Peyer's patch (tissue), 4 donors: ENCODE results near the gene DRAM1. TPM values are rescaled to one million over a fixed set of nuclear protein-coding genes. Genes with fewer than 3 reads are reported as not detected.

Experiments
- DNase-seq, 3 donors: peaks; one replicate each; pipeline ENCODE4 v3.0.0-alpha.2; 2017 to 2019
- H3K27ac ChIP-seq, 4 donors: fragments of 200-600 bp; sonication (generic); one replicate each; pipeline ENCODE4 v1.5.1; 2016 to 2019
- H3K27me3 ChIP-seq, 2 donors: fragments of 200-600 bp; sonication (generic); one replicate each; pipeline ENCODE4 v1.5.1; 2019
- H3K36me3 ChIP-seq, 3 donors: fragments of 200-600 bp; sonication (generic); one replicate each; pipeline ENCODE4 v1.5.1; 2016 to 2019
- H3K4me1 ChIP-seq, 4 donors: fragments of 200-600 bp; sonication (generic); one replicate each; pipeline ENCODE4 v1.5.1; 2016 to 2019
- H3K4me3 ChIP-seq, 4 donors: fragments of 200-600 bp; sonication (generic); 1 replicate in 3 of 4; 2 replicates in 1 of 4; pipeline ENCODE4 v1.5.1; 2016 to 2019; ENCODE audit warnings: mild to moderate bottlenecking in 1 of 4
- H3K9me3 ChIP-seq, 4 donors: fragments of 200-600 bp; sonication (generic); one replicate each; pipeline ENCODE4 v1.5.1; 2016 to 2019; ENCODE audit warnings: mild to moderate bottlenecking in 1 of 4
- POLR2A ChIP-seq, 2 donors: fragments of 450-650 bp; IDR thresholded peaks; one replicate each; pipeline ENCODE4 v1.5.1; 2017; ENCODE audit warnings: antibody characterized with exemption in 2 of 2, mild to moderate bottlenecking in 2 of 2, moderate library complexity in 2 of 2
- total RNA-seq, 4 donors: library from RNA; depleted of rRNA; stranded (reverse); fragments of >200 nt; gene quantifications; one replicate each; pipeline ENCODE4 v1.1.0, GENCODE V29; 2016
- TF ChIP-seq, protein P1 (sequence below), 6 experiments: fragments of 450-650 bp in 4 of 6; fragments of 200-600 bp in 2 of 6; sonication (generic) in 1 of 6; IDR thresholded peaks; one replicate each; pipeline ENCODE4 v1.5.1; 2017 to 2019; ENCODE audit warnings: antibody characterized with exemption in 6 of 6, mild to moderate bottlenecking in 3 of 6, moderate library complexity in 1 of 6

The DRAM1 gene, protein sequence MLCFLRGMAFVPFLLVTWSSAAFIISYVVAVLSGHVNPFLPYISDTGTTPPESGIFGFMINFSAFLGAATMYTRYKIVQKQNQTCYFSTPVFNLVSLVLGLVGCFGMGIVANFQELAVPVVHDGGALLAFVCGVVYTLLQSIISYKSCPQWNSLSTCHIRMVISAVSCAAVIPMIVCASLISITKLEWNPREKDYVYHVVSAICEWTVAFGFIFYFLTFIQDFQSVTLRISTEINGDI
- 1 to 10 TPM; 3.2 to 7.4 (median 5.7) TPM for total RNA-seq

DNA sequence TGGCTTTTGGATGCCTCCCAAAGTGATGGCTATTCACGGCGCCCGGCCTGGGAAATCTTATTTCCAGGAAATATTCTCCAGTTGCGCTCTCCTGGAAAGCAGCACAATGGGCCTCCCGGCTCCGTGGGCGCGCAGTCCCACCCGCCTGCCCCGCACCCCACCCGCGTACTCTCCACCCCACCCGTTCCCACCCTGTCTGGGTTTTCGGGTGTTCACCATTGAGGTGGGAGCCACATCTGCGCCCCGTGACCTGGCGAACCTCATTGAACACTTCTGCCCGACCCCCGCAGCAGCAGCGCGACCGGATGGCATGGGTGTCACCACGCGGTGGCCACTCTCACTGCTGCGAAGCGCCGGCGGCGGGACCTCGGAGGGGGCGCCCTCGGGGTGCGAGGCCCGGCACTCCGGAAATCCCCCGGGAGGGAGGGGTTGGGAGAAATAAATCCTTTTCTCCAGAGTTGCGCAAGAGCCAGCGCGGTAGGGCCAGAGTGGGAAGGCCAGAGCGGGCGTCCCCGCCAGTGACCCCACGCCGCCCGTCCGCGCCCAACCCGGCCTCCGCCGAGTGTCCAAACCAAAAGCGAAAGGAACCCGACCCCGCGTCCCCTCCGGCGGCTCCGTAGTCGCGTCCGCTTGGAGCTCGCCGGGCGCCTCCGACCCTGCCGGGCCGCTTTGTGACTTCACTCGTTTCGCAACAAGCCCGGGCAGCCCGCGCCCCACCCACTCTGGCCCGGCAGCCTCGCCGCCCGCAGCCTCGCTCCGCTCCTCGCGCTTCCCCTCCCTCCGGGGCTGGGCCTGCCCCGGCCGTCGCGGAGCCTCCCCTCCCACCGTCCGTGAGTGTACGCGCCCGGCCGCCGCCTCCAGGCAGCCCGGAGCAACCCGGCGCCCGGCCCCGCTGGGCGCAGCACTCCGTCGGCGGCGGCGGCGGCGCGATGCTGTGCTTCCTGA, at the start of gene DRAM1:
Gene DRAM1 (plus strand): TSS at position 720 of the 945 bp plus-strand sequence. CDS start 210 bp downstream, at position 930.
- Histone ChIP-seq H3K27ac (peak within 1 kb of the TSS; percentile 84 to 94 (median 92)), H3K4me3 (peak within 1 kb of the TSS; percentile 65 to 87 (median 76)), H3K4me1 (peaks cover 0 to 6% (median 0%) of the 10 kb centered on the region in 4 donors), H3K27me3 (no peaks in the 10 kb centered on the region), H3K36me3 (no peaks in the 10 kb centered on the region), H3K9me3 (no peaks in the 10 kb centered on the region)
- TF ChIP-seq, protein P1, sequence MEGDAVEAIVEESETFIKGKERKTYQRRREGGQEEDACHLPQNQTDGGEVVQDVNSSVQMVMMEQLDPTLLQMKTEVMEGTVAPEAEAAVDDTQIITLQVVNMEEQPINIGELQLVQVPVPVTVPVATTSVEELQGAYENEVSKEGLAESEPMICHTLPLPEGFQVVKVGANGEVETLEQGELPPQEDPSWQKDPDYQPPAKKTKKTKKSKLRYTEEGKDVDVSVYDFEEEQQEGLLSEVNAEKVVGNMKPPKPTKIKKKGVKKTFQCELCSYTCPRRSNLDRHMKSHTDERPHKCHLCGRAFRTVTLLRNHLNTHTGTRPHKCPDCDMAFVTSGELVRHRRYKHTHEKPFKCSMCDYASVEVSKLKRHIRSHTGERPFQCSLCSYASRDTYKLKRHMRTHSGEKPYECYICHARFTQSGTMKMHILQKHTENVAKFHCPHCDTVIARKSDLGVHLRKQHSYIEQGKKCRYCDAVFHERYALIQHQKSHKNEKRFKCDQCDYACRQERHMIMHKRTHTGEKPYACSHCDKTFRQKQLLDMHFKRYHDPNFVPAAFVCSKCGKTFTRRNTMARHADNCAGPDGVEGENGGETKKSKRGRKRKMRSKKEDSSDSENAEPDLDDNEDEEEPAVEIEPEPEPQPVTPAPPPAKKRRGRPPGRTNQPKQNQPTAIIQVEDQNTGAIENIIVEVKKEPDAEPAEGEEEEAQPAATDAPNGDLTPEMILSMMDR (IDR thresholded peaks at IDR 0.05), result peak in 2 of 6 experiments; percentile 2 to 17
- peak; percentile 36 to 78 for TF ChIP-seq POLR2A (IDR thresholded peaks at IDR 0.05)
- DNase-seq, result peak; percentile 77 to 95 (median 90)

GRCh38 chr12:101828463-101829196, 48.8 kb upstream of the DRAM1 start:
- peak overlapping the region in 2 of 4 donors; percentile 77 to 93 for H3K4me3 ChIP-seq
- peaks cover 0 to 33% (median 8%) of the 10 kb centered on the region in 4 donors for H3K4me1 ChIP-seq
- peak in 2 of 3 donors; percentile 53 to 58 for DNase-seq
- H3K9me3 ChIP-seq, result no peaks in the 10 kb centered on the region
- H3K27ac ChIP-seq, result peak overlapping the region in 2 of 4 donors; percentile 87
- TF ChIP-seq POLR2A (IDR thresholded peaks at IDR 0.05), result no peak
- TF ChIP-seq, protein P1 (IDR thresholded peaks at IDR 0.05), result no peak
- no peaks in the 10 kb centered on the region for H3K36me3 ChIP-seq
- H3K27me3 ChIP-seq, result no peaks in the 10 kb centered on the region

DNA sequence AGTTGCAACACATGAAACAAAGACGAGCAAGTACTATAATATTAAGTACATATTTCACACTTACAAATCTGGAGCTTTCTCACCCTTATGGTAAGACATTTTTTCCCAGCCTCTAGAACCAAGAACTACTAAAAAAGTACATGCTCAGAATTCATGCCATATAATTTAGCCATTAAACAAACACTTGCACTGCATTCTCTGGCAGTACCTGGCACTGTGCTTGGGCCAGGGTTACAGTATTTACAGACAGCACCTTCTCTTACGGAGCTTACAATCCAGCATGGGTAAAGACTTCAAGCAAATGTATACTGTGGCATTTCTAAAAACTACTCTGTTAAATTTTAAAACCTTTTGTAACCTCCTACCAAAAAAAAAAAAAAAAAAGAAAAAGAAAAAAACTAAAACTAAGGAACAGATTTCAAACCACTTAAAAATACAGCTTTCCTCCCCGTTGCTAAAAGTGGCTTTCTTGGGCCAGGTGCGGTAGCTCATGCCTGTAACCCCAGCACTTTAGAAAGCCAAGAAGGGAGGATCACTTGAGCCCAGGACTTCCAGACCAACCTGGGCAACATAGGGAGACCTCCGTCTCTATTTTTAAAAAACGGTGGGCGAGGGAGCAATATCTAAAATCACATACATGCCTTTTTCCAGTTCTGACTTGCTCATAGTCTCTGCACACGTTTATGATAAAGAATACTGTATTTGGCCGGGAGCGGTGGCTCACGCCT, 47.6 kb upstream of the DRAM1 start:
- Histone ChIP-seq H3K27me3 (no peaks in the 10 kb centered on the region), H3K4me3 (peak overlapping the region; percentile 77 to 93 (median 80)), H3K9me3 (no peaks in the 10 kb centered on the region), H3K4me1 (peaks cover 0 to 22% (median 6%) of the 10 kb centered on the region in 4 donors), H3K27ac (peak overlapping the region; percentile 87 to 92 (median 87)), H3K36me3 (no peaks in the 10 kb centered on the region)
- no peak for TF ChIP-seq POLR2A (IDR thresholded peaks at IDR 0.05)
- TF ChIP-seq, protein P1 (IDR thresholded peaks at IDR 0.05), result no peak
- peak in 1 of 3 donors; percentile 32 for DNase-seq

GRCh38 chr12:101830367-101831325, 46.7 kb upstream of the DRAM1 start, which contains the start of gene GNPTAB:
Gene GNPTAB, minus strand, starts transcription at chr12:101830959. Its CDS starts 284 bp downstream, at chr12:101830675.
- Histone ChIP-seq H3K27me3 (no peaks in the 10 kb centered on the region), H3K36me3 (no peaks in the 10 kb centered on the region), H3K27ac (peak within 1 kb of the TSS; percentile 87 to 92 (median 87)), H3K4me1 (peaks cover 0 to 20% (median 6%) of the 10 kb centered on the region in 4 donors), H3K4me3 (peak within 1 kb of the TSS; percentile 77 to 93 (median 80)), H3K9me3 (no peaks in the 10 kb centered on the region)
- peak; percentile 16 to 87 for TF ChIP-seq POLR2A (IDR thresholded peaks at IDR 0.05)
- TF ChIP-seq, protein P1 (IDR thresholded peaks at IDR 0.05), result peak; percentile 78 to 98 (median 94)
- peak; percentile 91 to 97 (median 97) for DNase-seq
